Stimulated activated CD8-positive, alpha-beta memory T cell treated with anti-CD3 and anti-CD28 coated beads, Interleukin-15, amount 100 ng/mL, for 48 hours (primary cell): ENCODE results near the gene CNBP.

Experiments used
- DNase-seq, 2 donors: peaks; one replicate each; pipeline ENCODE4 v3.0.0-alpha.2; 2020; ENCODE audit warnings: low read depth in 2 of 2

CNBP gene

DNA sequence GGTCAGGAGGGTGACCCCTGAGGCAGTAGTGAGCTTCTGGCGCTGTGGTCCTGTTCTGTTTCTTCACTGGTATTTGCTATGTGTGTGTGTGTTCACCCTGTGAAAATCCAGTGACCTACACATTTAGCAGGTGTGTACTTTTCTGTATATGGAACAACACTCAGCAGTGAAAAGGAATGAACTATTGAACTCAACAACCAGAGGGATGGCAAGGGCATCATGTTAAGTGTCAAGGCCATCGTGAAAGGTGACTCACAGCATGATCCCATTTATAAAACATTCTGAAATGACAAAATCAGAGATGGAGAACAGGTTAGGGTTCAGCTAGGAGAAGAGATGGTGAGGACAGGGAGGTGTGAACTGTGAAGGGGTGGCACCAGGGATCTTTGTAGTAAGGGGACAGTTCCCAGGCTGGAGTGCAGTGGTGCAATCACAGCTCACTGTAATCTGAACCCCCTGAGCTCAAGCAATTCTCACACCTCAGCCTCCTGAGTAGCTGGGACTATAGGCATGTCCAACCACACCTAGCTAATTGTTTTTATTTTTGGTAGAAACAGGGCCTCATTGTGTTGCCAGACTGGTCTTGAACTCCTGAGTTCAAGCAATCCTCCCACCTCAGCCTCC is 52.1 kb downstream of the CNBP start:
- DNase-seq, result no peak

DNA sequence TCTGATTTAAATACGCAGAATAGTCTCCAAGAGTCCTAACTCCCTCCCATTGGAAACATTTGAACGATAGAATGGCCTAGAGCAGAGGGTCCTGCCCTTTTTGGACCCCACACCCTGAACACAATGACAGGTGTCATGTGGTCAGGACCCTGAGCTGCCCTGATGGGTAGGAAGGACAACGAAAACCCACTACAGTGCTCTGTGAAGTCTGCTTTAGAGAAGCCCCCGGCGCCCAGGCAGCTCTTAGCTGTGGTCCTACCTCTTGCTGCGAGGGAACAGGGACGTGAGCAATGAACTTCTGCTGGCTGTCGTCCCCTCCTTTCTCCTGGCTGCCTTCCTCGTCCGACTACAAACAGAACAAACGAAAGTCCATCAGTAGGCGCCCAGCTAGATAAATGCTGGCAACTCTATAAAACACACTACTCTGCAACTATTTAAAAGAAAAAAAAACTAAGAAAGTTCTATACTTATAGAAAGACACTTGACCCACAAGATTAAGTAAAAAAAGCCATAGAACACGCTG is 53.3 kb downstream of the CNBP start:
- DNase-seq, result no peak

DNA sequence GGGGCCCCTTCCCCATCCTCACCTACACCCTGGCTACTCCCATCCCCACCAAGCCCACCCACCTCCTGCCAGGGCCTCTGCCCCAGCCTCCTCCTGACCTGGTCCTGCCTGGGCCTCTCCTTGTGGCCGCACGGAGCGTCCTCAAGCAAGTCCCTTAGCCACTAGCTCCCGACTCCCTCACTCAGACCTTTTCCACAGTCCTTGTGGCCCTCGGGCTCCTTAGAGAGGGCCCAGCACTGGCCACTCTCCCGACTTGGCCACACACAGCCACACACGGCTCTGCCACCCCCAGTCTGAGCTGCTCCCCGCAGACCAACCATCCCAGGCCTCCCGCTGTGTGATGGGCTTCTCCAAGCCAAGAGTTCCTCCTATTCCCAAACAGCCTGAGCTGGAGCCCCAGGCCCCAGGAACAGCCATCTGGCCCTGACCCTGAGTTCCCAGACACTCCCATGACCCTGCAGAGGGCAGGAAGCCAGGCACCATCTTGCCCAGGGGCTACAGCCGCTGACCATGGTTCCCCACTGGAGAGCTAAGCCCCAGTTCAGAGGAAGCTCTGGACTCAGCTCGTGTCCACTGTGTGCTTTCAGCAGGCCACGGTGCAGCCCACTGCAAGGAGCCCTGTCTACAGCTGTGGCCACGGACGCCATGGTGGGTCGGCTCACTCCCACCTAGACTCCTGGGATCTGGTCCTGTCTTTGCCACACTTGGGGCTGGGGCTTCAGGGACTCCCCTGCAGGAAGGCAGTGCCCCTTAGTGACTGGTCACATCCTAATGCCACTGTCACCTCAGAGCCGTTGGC is 55.1 kb downstream of the CNBP start:
- no peak for DNase-seq

DNA sequence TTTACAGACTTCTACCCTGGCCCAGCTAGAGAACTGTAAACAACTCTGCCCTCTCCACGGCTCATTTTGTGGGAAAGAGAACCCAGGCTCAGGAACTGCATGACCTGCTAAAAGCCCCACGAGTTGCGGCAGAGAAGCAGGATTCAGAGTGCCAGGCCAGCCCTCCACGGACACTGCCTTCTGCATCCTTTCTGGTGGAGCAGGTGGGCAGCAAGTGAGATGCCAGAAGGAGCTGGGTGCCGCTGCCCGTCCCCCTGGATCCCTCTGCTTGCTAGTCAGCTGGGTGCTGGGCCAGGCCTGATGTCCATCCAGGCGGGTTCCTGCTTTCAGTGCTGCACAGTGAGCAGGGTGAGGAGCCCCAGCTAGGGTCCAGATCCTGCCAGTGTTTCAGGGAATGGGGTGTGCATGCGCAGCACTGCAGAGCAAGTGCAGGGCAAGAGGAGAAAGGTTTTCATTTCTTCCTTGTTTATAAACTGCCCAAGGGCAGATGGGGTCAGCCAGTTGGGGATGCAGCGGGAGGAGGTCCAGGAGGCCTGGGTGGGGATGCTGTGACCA is 56.9 kb downstream of the CNBP start:
- DNase-seq, result no peak

DNA sequence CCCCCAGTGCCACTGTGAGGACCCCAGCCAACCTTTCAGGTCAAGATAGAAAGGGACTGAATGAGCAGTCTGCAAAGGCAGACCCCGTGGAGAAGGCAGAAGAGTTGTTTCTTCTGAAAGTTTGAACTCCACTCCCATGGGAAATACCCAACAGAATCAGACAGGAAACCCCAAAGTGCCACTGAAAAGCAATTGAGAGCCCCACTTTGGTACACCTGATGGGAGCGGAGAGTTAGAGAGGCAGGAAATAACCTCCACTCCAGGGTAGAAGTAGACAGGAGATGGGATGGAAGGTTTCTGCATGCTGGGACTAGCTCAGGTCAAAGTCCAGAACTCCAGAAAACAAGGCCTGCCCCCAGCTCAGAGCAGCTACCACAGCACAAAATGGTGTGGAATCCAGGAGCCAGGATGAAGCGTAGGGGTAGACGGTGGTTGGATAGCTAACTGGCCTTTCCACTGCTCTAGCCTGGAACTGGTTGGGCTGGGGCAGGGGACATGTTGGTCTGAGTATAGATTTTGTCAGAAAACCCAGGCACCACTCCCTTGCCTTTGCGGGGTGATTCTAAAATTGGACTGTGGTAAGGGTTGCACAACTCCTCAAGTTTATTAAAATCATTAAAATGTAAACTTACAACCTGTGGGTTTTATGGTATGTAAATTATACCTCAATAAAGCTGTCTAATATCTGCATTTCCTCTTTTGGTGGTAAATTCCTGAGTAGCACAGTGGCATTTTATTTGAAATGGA is 60.2 kb downstream of the CNBP start:
- no peak for DNase-seq

DNA sequence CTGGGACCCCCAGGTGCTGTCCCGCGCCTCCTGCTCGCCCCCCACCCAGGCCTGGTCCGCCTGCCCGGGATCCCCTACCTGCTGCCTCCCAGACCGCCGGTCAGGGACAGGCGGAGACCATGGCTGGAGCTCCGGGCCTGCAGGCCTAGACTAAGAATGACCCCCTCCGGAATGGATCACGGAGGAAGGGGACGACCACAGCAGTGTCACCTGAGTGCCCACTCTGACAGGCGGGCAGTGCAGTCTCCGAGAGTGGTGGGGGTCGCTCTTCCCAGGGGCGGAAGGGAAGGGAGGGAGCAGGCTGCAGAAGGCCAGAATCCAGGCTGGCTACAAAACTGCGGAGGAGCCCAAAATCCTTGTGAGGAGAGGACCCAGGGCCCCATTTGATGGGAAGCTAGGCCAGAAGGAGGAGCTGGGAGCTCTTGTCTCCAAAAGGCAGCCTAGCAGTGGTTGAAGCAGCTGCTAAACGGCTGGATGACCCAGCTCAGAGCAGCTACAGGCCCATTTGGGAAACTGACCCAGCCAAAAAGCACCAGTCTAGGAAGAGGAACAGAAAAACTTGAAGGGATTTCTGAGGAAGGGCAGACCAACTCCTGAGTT is 61.2 kb downstream of the CNBP start:
- no peak for DNase-seq

DNA sequence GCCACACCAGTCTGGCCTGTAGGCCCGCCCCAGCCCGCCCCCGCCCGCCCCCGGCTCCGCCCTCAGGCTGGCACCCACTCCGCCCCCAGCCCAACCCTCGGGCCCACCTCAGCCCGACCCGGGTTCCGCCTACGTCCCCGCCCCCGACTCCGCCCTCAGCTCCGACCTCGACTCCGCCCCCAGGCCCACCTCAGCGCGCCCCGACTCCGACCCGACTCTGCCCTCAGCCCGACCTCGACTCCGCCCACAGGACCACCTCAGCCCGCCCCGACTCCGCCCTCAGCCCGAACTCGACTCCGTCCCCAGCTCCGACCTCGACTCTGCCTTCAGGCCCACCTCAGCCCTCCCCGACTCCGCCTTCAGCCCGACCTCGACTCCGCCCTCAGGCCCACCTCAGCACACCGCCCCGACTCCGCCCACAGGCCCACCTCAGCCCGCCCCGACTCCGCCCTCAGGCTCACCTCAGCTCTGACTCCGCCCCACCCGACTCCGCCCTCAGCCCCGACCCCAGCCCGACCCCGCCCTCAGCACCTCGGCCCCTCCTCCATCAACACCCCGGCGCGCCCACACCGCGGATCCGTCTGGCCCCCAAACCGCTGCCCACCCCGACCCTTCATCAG is 61.8 kb downstream of the CNBP start, which contains the start of gene RAB43:
RAB43 (minus strand) TSS at position 13 of the 620 bp plus-strand sequence. CDS start 315 bp downstream, outside the sequence.
- peak; percentile 79 to 84 for DNase-seq

DNA sequence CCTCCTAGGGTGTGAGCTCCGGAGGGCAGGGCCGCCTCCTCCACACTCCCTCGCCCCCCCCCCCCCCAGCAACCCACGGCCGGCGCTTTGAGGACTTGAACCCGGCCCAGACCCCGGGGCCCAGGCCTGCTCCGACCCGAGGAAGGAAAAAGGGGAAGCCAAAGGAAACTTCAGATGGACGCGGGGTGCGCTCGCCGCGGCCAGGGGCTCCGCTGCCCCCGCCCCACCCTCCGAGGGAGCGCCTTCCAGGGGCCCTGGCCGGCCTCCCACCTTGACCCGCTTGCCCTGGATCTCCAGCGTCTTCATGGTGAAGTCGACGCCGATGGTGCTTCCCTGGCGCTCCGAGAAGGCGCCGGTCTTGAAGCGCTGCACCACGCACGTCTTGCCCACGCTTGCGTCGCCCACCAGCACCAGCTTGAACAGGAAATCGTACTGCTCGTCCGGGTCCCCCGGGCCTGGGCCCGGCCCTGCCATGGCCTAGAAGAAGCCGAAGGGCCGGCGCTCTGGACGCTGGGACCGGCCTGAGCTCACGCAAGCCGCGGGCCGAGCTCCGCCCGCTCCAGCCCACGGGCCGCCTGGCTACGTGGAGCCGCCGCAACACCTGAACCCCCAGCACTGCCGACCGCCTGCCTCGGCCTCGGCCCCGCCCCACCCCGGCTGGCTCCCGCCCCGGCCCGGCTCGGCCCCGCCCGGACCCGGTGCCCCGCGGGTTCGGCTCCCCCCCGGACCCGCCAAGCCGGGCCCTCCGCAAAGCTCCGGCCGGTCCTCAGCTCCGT is 62.5 kb downstream of the CNBP start:
- no peak for DNase-seq

DNA sequence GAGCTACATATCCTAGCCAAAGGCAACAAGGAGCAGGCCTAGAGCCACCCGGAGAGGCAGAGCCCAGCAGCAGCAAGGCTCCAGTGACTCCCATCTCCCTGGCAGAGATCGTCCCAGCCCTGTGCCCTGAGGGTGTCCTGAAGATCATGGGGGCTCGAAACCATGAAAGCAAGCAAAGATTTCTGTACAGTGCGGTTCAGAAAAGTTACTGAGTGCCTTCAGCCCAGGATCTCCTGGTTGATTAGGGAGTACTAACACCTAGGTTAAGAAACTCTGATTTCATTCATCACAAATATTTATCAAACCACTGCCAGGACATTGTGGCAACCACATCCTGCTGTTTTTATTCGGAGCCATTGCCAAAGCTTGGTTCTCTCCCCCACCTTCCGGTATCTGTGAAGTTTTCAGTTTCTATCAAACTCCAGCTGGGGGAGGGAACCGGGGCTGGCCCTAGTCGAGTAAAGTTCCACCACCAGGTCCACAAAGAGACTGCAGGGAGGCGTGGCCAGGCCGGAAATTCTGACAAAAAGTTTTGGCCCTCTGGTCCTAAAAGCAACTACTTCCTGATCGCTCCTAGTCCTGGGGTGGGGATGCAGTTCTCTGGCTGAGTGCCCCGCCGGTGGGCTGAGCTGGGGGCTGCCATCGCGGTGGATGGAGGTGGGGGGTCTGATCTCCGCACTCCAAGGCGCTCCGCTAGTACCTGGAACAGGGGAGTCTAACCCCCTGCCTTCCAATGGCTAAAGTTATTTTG is 63.3 kb downstream of the CNBP start:
- peak; percentile 85 to 89 for DNase-seq

DNA sequence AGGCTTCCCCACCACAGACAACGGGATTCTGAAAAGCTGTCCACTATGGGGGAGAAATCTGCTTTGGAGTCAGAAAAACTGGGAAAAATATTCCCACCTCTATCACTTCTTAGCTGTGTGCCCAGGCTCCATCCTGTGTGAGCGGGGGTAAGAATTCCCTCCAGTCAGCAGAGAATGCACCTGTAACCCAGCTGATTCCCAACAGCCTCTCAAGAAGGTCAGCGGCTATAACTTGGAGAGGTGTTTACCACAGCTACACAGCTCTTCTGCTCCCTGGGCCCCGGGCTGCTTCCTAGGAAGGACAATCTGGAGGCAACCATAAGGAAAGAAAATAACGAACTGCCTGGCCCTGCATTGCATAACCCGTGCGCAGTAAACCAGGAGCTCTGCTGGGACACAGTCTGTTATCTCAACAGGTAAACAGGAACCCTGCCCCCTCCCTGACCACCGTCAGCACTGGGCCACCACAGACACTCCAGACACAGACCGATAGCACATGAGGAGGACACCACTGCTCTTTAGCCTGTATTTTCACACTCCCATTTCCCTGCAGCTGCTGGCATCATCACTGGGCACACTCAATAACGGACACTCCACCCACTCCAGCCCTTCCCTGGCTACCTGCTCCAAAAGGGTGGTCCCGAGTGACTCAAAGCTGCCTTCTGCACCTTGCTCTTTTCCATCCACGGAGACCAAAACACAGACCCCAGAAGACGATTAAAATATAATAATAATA is 64.2 kb downstream of the CNBP start:
- no peak for DNase-seq

DNA sequence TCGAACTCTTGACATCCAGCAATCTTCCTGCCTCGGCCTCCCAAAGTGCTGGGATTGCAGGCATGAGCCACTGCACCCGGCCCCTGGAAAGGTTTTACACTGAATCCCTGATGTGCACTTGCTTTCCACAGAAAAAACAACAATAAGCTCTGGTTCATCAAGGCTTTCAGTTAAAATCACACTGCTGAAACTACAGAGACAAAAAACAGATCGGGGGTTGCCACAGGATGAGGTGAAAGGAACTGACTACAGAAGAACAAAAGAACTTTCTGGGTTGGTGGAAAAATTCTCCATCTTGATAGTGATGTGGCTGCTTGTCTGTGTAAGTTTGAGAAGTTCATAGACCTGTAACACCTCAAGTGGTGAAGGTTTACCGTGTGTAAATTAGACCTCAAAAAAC is 65.0 kb downstream of the CNBP start:
- no peak for DNase-seq
